GM21576 (cell line): ENCODE results near the gene RNF115.

Experiments used
- ATAC-seq: cut with Tn5 transposase; IDR thresholded peaks from one replicate; pipeline ENCODE4 v1.9.1; 2021; ENCODE audit warnings: mild to moderate bottlenecking, moderate library complexity; ENCODE audit not compliant: unreplicated experiment

Gene RNF115

DNA sequence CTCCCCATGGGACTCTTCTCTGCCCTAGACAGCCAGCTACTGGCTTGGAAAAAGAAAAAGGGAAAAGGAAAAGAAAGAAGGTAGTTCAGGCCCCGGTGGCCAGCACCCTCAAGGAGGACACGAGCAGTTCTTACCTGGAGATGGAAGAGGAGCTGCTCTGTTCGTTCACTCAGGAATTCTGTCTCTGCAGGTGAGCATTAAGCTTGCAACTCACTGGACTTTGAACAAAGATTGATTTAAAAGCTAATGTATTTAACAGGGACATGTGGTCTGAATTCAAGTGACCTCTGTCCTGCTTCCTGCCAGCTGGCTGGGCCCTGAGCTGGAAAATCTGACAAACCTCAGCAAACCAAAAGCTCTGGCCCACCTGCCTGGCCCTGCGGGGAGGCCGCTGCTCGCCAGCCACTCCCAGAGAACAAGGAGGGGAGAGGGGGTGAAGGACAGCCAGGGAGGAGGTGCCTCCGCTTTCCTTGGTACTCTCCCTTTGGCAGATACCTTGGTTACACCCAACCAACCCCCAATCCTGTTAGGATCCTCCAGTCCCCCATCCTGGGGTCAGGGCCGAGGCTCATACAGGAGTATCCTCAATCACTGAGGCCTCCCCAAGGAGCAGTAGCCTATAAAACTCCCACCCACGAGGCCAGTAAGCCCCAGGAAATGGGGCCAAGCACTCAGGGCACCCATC lies 116.6 kb downstream of the RNF115 start, which contains the start of gene PDZK1:
Gene PDZK1, minus strand, starts transcription at position 186 of the 685 bp plus-strand sequence. CDS start 19,347 bp downstream, outside the sequence.
- no peak for ATAC-seq

DNA sequence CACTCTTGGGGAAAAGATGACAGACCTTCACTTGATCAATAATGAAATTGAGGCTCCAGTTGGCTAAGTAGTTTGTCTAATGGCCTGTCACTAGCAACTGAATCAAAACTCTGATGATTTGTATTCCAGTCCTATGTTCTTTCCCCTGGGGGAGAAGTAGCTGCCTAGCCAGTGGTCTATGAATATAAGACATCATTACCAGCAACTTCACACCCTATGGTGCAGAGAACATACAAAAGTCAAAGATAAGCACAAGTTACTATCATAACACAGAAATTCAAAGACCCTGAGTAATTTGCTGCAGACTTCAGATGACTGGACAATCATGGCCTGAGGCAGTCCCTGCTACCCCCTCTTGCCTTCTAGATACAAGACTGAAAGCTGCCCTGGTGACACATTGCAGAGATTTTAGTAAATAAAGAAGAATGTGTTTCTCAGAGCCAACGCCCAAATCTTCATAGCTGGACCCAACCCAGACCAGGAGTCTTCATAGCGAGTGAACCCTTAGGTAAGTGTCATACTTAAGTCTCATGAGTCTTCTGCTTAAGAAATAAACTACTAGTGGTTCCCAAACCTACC lies 117.7 kb downstream of the RNF115 start:
- no peak for ATAC-seq

DNA sequence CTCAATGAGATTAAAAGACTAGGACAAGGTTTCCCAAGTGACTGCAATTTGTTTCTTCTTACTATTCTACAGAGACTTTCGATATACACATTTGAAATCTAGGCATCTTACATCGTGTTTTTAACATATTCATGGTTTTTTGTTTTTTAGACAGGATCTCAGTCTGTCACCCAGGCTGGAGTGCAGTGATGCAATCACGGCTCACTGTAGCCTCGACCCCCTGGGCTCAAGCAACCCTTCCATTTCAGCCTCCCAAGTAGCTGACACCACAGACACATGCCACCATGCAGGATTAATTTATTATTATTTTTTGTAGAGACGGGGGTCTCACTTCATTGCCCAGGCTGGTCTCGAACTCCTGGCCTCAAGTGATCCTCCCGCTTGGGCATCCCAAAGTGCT lies 118.3 kb downstream of the RNF115 start:
- ATAC-seq, result no peak

DNA sequence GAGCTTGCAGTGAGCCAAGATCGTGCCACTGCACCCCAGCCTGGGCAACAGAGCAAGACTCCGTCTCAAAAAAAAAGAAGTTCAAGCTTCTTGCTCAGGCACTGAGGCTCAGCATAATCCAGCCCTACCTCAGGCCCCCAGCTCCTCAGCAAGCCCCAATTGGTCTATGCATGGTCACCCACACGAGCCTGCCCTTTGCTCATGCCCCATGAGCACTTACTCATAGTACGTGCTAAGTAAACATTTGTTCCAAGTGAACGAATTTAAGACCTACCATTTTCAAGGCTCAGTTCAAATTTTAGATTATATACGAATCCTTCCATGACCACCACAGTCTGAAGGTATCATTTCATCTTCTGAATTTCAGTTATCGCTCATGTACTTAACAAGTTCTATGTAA lies 121.1 kb downstream of the RNF115 start:
- ATAC-seq, result no peak

DNA sequence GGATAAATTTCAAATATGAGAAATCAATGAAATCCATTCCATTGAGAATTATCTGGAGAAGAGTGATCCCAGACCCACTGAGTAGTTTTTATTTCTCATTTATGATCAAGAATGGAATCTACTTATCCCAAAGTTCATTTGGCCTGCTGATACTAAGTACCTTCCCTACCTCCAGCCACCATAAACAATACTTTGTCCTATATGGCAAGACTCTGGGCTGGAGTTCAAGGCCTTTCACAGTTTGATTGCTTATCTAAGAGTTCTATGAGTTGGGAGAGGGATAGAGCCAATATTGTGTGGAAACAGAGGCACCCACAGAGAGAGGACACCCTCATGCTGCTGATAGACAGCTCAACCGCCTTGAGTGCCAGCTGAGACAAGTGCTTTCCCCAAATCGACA lies 121.8 kb downstream of the RNF115 start:
- no peak for ATAC-seq

DNA sequence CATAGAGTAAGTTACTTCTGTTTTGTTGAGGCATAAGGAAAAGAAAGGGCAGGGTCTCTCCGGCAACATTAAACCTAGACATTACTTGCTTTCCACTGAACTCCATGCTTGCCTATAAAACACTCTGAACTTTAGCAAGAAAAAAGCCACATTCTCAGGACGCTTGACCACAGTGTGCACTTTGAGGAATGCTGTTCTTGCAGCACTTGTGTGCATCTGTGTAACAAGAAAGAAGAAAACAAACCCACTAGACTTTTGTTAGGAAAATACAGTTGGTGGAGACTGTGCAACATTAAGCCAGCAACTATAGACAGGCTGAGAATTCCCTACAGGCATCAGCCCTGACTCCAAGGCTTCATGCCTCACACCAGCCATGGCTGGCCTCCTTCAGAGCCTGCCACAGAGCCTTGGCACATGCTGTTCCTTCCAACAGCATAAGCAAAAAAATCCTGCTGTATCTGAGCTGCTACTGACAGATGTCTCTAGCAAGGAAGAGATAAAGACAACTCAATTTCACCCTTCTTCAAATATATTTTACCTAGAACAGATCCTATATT lies 122.5 kb downstream of the RNF115 start:
- ATAC-seq, result no peak

DNA sequence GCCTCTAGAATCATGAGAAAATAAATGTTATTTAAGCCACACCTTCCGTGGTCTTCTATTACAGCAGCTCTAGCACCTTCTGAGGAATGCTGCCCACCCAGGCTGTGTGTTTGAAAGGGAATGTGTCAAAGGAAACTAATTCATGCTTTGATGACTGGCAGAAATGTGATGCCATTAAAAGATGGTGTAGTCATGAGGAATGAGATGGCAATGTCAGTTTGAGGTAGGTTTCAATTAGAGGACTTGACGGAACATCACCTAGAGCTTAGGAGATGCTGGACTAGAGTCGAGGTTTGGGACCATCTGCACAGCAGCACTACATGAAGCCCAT lies 127.3 kb downstream of the RNF115 start:
- no peak for ATAC-seq

DNA sequence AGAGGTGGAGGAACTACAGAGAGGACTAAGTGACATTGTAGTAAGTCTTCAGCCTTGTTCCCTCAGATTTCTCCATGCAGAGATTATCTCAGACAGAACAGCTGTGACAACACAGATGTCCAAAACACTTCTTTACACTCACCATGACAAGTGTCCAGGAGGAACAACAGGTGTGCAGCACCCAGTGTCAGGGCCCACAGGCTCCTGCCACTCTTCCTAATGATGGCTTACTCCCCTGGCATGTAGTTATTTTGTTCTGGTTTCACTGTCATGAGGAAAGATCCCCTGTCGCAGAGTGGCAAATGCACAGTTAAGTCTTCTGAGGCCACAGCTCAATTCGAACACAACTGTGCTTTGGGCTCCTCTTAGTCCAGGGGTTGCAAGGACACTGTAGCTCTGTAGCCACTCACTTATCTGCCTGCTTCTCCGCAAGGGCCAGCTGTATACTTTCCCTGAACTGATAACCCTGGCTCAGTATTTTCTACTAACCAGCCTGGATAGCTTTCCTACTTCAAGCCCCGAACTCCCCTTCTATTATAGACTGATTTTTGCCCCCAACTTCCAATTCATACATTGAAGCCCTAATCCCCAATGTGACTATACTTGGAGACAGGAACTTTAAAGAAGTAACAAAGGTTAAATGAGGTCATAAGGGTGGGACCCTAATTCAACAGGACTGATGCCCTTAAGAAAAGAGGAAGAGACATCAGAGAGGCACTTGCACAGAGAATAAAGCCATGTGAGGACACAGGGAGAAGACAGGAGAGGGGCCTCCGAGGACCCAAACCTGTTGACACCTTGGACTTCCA lies 127.9 kb downstream of the RNF115 start:
- ATAC-seq, result no peak

DNA sequence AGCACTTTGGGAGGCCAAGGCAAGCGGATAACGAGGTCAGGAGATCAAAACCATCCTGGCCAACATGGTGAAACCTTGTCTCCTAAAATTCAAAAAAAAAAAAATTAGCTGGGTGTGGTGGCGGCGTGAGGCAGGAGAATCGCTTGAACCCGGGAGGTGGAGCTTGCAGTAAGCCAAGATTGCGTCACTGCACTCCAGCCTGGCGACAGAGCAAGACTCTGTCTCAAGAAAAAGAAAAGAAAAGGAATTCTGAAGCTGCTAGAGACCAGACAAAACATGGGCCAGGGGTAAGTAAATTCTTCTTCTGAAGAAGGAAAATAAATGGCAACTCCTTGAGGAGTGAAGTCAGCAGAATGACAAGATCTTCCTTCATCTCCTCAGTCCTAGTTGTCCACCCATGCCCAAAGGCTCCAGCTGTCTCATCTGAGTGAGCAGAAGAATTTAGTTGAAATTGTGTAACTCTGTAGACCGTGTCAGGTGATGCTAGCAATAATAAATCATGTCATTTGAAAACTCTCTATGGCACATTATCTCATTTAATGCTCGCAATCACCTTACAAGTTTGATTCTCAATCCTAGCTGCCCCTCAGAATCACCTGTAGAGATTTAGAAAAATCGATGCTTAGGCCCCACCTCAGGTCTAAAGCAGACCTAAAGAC lies 131.0 kb downstream of the RNF115 start:
- ATAC-seq, result no peak

DNA sequence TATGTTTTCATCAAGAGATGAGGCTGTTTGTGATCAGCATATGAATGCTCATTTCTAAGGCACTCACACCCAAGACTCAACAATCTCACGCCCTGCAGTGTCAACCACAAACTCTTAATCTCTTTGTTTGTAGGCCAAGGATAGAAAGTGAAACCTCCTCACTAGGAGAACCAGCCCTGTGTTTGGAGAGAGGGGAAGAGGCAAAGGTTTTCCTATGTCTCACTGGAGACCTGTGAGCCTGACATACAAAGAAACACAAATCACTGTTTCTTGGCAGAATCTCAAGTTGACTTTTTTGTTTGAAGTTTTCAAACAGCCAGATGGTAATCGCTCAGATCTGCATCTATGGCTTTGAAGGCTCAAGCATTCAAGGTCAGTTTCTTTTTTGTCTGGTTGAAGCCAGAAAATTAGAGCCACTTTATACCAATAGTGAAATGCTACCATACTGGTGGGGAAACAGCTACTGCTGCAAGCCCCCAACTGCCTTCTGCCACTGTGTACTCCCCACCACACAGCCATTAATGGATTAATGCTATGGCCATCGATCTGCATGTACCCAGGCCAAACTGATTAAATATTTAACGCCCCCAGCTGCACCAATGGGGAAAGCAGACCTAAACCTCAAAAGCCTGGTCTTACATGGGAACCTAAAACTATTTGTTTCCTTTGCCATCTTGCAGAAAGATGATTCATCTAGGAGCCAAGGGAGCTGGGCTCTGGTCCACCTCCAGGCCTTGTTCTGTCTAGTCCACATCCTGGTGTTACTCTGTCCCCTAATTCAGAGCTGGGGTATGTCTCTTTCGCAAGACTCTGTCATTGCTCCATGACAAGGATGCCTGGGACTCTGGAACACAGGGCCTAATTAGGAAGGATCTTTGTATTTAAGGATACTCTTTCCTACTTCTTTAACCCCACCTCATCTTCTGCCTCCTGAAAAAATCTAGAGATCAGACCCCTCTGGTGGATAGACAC lies 133.0 kb downstream of the RNF115 start:
- ATAC-seq, result peak; percentile 56

DNA sequence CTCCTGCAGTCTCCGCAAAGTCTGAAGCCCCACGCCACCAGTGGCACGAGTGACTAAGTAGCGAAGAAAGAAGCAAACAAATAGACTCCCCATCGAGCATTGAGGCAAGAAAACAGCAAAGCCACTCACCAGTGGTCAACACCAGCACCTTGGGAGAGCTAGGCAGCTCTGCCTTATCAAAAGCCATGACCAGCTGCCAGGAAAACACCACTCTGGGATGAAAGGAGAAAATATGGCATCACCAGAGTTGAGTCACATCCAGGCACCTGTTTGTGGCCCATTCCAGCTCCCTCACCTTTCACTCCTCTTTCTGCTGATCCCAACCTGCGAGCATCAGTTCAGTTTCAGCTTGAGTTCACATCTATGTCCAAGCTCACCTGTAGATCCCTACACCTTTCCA lies 134.0 kb downstream of the RNF115 start:
- no peak for ATAC-seq

DNA sequence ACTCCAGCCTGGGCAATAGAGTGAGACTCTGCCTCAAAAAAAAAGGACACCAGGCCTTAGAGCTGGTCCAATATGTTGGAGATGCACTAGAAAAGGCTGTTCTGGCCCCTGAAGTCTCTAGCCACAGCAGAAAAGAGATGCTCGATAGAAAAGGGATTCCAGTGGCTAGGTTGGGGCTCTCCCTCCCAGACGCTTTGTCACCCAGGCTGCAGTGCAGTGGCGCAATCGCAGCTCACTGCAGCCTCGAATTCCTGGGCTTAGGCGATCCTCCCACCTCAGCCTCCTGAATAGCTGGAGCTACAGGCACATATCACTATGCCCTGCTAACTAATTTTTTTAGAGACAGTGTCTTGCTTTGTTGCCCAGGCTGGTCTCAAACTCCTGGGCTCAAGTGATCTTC lies 135.0 kb downstream of the RNF115 start:
- no peak for ATAC-seq
